Neural cell (in vitro differentiated cells): ENCODE measurements around the gene MEGF6.

Source experiments
- EP300 ChIP-seq: fragments of 450-650 bp; conservative IDR thresholded peaks from 2 replicates; pipeline ENCODE4 v1.6.1; 2014; ENCODE audit warnings: antibody characterized with exemption, mild to moderate bottlenecking, moderate library complexity; ENCODE audit not compliant: poor library complexity, severe bottlenecking
- EZH2 ChIP-seq: fragments of 200-600, 300-800 bp; shearing (Covaris generic), sonication (generic); IDR thresholded peaks from 2 replicates; pipeline ENCODE4 v1.6.1; 2014; ENCODE audit warnings: antibody characterized with exemption, low read length, borderline replicate concordance, mild to moderate bottlenecking; ENCODE audit not compliant: insufficient read depth, poor library complexity, severe bottlenecking
- RAD21 ChIP-seq: fragments of 450-650 bp; conservative IDR thresholded peaks from 2 replicates; pipeline ENCODE4 v1.6.1; 2014; ENCODE audit warnings: antibody characterized with exemption, mild to moderate bottlenecking, moderate library complexity
- TF ChIP-seq, protein P1 (sequence below): IDR thresholded peaks from 2 replicates; pipeline ENCODE4 v1.6.1; 2012; ENCODE audit warnings: borderline replicate concordance
- TF ChIP-seq, protein P2 (sequence below): fragments of 450-650 bp; IDR thresholded peaks from 2 replicates; pipeline ENCODE4 v1.5.1; 2014; ENCODE audit warnings: antibody characterized with exemption, mild to moderate bottlenecking, moderate library complexity; ENCODE audit not compliant: poor library complexity, severe bottlenecking

DNA sequence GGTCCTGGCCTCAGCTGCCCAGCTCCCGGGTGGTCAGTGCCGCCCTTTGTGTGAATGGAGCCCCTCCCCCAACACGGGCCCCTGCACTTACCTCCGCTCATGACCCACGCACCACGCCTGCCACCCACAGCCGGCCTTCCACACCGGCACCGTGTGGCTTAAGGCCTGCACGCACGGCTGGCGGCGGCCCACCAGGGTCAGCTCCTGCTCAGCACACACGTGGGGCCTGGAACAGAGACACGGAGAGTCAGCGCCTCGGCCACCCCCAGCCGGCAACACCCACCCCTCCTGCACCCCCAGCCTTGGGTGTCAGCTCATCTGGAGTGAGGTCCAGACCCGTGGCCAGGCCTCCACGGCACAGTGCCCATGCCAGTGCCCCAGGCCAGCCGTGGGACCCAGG lies 8.9 kb downstream of the MEGF6 start:
- TF ChIP-seq, protein P1, sequence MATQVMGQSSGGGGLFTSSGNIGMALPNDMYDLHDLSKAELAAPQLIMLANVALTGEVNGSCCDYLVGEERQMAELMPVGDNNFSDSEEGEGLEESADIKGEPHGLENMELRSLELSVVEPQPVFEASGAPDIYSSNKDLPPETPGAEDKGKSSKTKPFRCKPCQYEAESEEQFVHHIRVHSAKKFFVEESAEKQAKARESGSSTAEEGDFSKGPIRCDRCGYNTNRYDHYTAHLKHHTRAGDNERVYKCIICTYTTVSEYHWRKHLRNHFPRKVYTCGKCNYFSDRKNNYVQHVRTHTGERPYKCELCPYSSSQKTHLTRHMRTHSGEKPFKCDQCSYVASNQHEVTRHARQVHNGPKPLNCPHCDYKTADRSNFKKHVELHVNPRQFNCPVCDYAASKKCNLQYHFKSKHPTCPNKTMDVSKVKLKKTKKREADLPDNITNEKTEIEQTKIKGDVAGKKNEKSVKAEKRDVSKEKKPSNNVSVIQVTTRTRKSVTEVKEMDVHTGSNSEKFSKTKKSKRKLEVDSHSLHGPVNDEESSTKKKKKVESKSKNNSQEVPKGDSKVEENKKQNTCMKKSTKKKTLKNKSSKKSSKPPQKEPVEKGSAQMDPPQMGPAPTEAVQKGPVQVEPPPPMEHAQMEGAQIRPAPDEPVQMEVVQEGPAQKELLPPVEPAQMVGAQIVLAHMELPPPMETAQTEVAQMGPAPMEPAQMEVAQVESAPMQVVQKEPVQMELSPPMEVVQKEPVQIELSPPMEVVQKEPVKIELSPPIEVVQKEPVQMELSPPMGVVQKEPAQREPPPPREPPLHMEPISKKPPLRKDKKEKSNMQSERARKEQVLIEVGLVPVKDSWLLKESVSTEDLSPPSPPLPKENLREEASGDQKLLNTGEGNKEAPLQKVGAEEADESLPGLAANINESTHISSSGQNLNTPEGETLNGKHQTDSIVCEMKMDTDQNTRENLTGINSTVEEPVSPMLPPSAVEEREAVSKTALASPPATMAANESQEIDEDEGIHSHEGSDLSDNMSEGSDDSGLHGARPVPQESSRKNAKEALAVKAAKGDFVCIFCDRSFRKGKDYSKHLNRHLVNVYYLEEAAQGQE = no peak
- TF ChIP-seq EP300 (no peak), EZH2 (no peak), RAD21 (no peak)
- TF ChIP-seq, protein P2, sequence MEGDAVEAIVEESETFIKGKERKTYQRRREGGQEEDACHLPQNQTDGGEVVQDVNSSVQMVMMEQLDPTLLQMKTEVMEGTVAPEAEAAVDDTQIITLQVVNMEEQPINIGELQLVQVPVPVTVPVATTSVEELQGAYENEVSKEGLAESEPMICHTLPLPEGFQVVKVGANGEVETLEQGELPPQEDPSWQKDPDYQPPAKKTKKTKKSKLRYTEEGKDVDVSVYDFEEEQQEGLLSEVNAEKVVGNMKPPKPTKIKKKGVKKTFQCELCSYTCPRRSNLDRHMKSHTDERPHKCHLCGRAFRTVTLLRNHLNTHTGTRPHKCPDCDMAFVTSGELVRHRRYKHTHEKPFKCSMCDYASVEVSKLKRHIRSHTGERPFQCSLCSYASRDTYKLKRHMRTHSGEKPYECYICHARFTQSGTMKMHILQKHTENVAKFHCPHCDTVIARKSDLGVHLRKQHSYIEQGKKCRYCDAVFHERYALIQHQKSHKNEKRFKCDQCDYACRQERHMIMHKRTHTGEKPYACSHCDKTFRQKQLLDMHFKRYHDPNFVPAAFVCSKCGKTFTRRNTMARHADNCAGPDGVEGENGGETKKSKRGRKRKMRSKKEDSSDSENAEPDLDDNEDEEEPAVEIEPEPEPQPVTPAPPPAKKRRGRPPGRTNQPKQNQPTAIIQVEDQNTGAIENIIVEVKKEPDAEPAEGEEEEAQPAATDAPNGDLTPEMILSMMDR = no peak
